ENCODE data around the gene TET1.

GRCh38 chr10:68599771-68600040 is 39.6 kb downstream of the TET1 start:
- TF ChIP-seq CTCF (IDR thresholded peaks at IDR 0.05) = no peak
- no peak for TF ChIP-seq POLR2A (IDR thresholded peaks at IDR 0.05; ENCODE audit: low read length)
- no peak for TF ChIP-seq HES2 (IDR thresholded peaks at IDR 0.05)
- TF ChIP-seq MAX (IDR thresholded peaks at IDR 0.05) = no peak
- TF ChIP-seq RAD21 (conservative IDR thresholded peaks at IDR 0.05 in 1 of 2, IDR thresholded peaks at IDR 0.05 in 1 of 2) = no peak
- no peak for TF ChIP-seq RFX5 (IDR thresholded peaks at IDR 0.05)
- no peak for TF ChIP-seq REST (IDR thresholded peaks at IDR 0.05)
- TF ChIP-seq NR3C1 (IDR thresholded peaks at IDR 0.05) = no peak
- TF ChIP-seq CEBPB (IDR thresholded peaks at IDR 0.05) = no peak
- no peak for TF ChIP-seq ZSCAN20 (CRISPR knock-in tag; IDR thresholded peaks at IDR 0.05)
- no peak for TF ChIP-seq RNF2 (IDR thresholded peaks at IDR 0.05; ENCODE audit: borderline replicate concordance, low read depth)
- TF ChIP-seq JUN (IDR thresholded peaks at IDR 0.05) = no peak

Measured in A549 (cell line).